Glomerular visceral epithelial cell (primary cell): ENCODE results near the gene KLK5.
"Not testable (repeated sequence)": the region's sequence is repeated elsewhere in the genome, so short reads cannot be mapped to it uniquely, and the experiment has no call there.

Source experiments
- DNase-seq: peaks from one replicate; pipeline ENCODE4 v3.0.0-alpha.2; 2016; ENCODE audit errors: extremely low spot score

Gene KLK5

DNA sequence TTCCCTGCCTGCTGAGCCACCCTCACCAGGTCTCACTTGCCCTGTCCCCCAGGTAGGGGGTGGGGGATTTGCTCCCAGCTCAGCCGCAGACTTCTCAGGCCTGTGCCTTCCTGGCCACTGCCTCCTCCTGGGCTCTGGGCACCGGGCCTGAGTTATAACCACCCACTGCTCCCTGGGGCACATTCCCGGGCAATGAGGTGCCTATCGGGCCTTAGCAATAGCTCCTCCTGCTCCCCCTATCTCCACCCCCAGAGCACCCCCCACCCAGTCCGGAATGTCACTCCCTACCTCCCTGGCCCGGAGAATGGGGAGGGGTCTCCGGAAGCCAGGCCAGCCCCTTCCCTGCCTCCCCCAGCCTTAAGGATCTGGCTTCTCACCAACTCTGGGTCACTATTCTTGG lies at the start of gene KLK5:
TSS of gene KLK5 (minus strand) at position 129 of the 400 bp plus-strand sequence. CDS start 381 bp downstream, outside the sequence.
- no peak for DNase-seq

GRCh38 chr19:51002089-51002532 lies 49.3 kb upstream of the KLK5 start:
- no peak for DNase-seq

DNA sequence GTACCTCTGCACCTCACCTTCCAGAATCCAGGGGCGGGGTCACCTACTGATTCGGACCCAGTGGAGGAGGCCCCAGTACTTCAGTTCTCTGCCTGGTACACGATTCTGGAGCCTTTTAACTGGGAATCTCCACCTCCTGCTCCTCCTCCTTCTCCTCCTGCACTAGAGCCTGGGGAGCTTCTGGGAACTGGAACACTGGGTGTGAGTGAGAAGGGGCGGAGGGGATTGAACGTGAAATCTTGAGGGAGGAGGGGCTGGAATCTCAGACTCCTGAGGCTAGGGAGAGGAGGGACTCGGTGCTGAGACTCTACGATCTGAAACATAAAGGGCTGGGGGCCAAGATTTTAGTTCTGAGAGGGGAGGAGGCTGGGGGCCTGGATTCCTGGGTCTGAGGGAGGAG lies 48.7 kb upstream of the KLK5 start, which contains the start of gene KLK8:
TSS of gene KLK8 (minus strand) at position 90 of the 400 bp plus-strand sequence. CDS start 437 bp downstream, outside the sequence.
- no peak for DNase-seq

DNA sequence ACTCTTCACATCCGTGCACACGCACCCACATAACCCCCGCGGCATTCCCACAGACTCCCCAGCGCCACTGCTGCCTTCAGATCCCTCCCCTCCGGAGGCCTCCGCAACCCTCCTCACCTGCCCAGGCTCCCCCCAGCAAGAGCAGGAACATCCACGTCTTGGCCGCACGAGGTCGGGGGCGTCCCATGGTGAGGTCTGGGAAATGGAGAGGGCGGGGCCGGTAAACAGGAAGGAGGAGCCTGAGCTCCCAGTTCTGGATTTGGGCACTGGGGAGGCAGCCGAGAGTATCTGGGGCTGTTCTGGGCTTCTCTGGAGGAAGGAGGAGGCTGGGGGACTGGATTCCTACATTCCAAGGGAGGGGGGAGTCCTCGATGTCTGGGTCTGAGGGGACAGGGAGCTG lies 48.1 kb upstream of the KLK5 start:
- DNase-seq: no peak

GRCh38 chr19:51000426-51000825 lies 47.6 kb upstream of the KLK5 start:
- no peak for DNase-seq

DNA sequence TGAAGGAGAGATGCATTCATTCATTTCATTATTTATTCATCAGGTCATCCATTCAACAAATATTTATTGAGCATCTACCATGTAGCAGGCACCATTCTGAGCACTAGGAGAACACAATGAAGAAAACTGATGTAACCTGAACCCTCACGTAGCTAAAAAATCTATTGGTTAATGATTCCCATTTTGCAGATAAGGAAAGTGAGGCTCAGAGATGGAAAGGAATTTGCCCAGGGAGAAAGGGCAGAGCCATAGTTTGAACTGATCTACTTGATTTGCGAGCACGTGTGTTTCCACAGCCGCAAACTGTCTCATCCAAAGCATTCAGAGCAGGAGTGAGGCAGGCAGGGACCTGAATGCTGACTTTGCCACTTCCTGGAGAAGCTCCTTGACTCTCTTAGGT lies 45.8 kb upstream of the KLK5 start:
- DNase-seq: no peak

DNA sequence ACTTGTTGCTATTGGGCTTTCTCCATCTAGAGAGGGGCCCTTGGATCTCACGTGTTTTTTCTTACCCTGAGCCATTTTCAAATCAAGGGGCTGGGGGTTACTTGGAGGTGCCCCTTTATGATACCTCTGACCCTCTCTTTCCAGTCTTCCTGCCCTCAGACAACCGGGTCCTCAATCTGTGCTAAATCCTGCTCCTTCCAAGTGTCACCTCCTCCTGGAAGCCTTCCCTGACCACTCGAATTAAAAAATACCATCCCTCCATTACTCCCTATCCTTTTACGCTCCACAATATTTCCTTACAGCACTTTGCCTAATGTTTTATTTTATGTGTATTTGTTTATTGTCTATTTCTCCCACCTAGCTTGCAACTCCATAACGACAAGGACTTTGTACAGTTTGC lies 45.2 kb upstream of the KLK5 start:
- DNase-seq: no peak

DNA sequence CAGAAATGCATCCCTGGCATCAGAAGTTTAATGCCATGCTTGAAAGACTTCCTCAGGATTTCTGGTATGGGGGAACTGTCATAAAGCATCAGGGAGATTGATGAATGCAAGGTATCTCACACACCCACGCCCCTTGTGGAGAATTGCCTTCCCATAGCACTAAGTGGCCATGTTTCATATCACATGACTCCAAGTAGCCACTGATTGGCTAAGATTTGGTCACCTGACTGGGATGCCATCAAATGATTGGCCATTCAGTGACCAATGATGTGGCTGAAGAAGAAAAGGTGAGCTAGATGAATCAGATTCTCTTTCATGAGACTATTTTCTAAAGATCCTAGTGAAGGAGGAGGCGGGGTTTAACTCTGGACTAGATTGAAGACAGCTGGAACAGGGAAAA lies 41.3 kb upstream of the KLK5 start:
- no peak for DNase-seq

DNA sequence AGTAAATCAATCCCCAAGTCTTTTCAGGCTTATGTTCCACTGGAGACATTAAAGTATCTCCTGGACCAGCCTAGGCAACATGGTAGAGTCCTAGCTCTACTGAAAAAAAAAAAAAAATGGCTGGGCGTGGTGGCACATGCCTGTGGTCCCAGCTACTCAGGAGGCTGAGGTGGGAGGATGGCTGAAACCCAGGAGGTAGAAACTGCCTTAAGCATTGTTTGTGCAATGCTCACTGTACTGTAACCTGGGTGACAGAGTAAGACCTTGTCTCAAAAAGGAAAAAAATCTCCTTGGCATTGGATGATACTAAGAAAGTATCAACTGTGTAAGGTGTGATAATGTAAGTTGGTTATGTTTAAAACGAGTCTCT lies 39.8 kb upstream of the KLK5 start:
- no peak for DNase-seq

GRCh38 chr19:50984416-50984815 lies 31.6 kb upstream of the KLK5 start:
- not testable (repeated sequence) for DNase-seq

DNA sequence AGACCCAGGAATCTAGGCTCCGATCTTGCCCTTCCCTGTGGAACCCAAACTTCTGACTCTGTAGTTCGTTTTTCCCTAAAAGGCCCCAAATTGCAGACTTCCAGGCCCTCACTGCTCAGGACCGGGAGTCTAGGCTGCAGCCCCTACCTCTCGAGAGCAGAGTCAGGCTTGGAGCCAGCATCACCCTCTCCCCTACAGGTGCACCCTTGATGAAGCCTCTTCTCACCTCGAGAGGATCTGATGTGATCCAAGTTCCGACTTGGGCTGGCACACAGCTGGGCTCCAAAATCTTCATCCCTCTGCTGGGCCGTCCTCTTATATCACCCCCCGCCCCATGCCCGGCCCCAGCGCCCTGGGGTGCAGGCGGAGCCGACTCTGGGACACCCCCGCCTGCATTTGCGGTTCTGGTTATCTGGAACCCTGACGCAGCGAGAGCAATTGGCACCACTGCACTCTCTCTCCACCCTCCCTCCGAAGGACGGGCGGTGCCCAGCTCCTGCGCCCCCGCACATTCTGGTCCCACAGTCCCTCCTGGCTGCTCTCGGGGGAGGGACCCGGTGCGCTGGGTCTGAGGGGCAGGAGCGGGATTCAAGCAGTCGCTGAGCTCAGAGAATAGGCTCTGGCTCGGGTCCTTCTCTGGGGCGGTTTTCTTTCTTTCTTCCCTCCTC lies 30.9 kb upstream of the KLK5 start, which contains the start of gene KLK7:
TSS of gene KLK7 (minus strand) at position 293 of the 668 bp plus-strand sequence. CDS start 1,518 bp downstream, outside the sequence.
- DNase-seq: no peak

DNA sequence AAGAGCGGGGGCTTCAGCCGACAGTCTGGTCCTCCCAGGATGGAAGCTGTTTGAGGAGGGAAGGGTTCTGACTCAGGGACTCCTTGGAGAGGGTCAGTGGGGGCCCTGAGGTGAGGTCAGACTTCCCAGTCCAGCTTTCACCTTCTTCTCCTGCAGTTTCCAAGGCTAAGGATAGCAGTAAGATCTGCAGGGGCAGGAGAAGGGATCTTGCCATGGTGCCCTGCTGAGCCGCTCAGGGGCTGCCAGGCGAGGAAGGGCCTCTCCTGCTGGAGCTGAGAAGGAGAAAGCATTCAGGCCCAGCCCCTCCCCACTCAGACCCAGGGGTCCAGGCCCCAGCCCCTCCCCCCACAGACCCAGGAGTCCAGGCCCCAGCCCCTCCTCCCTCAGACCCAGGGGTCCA lies 29.3 kb upstream of the KLK5 start:
- DNase-seq: no peak

DNA sequence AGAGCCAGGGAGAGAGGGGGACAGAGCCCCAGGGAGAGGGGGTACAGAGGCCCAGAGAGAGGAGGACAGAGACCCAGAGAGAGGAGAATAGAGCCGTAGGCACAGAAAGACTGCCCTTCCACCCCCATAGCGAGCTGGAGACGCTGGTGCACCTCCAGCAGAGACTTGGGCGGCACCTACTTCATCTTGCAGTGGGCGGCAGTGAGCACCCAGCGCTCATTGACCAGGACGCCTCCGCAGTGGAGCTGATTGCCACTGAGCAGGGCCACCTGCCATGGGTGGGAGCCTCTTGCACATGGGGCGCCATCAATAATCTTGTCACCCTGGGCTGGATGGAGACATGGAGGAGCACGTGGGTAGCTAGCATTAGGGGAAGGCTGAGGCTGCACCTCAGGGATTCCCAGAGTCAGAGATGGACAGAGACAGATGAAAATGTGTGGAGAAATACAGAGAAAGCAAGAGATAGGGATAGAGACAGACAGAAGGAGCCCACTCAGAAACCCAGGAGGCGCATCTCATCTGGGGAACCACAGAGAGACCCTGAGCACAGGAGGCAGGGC lies 28.8 kb upstream of the KLK5 start:
- DNase-seq: no peak

DNA sequence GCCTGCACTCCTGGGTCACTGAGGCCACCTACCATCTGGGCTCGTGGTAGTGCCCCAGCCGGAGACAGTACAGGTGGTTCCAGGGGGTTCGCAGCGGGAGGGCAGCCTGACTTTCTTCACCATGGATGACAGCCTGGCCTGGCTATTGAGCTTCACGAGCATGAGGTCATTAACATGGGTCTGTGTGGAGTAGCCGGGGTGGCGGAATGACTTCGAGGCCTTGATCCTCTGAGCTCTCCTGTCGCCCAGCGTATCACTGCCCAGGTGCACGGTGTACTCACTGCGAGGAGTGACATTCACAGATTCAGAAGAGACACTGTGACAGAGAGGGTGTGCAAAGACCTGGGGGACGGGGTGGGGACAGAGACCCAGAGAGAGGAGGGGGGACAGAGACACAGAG lies 27.4 kb upstream of the KLK5 start:
- no peak for DNase-seq

- DNase-seq: no peak
Measured at GRCh38 chr19:50979758-50980157, 26.9 kb upstream of the KLK5 start.

GRCh38 chr19:50978772-50979390 lies 26.0 kb upstream of the KLK5 start:
- no peak for DNase-seq

DNA sequence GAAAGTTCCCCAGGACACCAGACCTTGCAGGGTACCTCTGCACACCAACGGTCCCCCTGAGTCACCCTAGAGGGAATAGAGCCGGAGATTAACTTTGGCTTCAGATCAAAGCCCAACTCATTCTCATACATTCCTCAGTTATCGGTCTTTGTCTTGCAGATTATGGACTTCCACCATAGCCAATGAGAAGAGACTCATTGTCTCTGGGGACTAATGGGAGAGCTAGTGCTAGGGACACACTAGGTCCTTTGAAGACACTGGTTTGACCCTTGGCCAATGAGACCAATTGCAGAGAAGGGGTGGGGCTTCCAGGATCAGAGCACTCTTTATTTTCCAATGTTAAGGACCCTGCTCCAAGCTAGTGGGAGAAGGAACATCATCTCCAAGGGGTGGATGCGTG lies 24.8 kb upstream of the KLK5 start:
- no peak for DNase-seq

DNA sequence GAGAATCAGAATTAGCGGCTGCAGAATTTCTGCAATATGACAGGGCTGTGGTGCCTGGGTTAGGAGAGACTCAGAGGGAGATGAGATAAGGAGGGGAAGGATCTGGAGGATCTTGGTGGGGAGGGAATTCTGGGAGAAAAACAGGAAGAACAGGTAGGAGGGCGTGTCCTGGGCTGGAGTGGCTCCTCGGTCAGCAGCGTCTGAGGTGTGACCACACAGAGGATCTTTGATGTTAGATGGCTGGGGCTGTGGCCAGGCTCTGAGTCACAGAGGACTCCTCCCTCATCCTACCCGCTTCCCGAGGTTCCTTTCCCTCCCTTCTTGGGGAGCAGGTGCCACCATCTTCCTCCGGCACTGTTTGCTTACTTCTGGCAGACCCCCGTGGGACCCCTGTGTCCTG lies 22.9 kb upstream of the KLK5 start:
- DNase-seq: no peak

GRCh38 chr19:50974702-50975556 lies 22.1 kb upstream of the KLK5 start:
- no peak for DNase-seq

DNA sequence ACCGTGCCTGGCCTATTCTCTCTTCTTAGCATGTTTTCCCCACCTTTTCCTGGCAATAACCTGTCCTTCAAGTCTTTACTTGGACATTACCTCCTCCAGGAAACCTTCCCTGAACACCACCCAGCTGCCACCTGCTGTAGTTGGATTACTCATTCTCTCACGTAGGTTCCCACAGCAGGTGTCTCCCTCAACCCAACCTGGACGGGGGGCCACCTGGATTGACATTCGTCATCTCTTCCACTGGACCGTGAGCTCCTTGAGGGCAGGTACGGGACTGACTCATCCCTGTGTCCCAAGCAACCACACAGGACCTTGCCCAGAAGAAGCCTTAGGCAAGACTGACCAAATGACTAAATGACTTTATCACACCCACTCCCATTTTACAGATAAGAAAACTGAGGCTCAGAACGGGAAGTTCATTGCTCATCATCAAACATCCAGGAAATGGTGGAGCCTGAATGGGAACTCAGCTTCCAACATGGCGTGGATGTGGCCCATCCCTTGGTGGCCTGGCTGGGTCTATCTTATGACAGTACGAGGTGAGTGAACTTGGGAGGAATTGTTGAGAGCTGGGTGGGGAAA lies 20.0 kb upstream of the KLK5 start:
- DNase-seq: no peak

GRCh38 chr19:50969810-50970209 lies 17.0 kb upstream of the KLK5 start:
- DNase-seq: not testable (repeated sequence)

DNA sequence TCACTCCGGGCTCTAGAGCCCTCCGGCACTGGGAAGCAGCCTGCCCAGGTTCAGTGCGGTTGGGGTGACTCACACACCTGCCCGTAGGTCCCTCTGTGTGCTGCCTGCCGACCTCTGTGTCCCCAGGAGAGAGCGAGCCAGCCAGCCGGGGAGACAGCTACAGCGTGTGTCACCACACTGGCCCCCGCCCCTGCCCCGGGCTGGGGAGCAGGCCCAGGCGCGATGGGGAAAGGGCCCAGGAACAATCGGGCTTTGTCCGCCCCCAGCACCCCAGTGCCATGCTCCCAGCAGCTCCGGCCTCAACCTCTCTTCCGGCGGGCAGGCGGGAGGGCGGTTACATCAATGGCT lies 16.5 kb upstream of the KLK5 start, which contains the start of gene KLK6:
TSS of gene KLK6 (minus strand) at position 179 of the 348 bp plus-strand sequence. CDS start 1,487 bp downstream, outside the sequence.
- no peak for DNase-seq
